Ectodermal cell (in vitro differentiated cells): Measurements from ENCODE around the gene CPLANE2.

Experiments
- H3K27ac ChIP-seq: 2 replicates; pipeline ENCODE4 v1.7.0; 2013; ENCODE audit warnings: mild to moderate bottlenecking, low read depth, low read length; ENCODE audit not compliant: insufficient read depth, poor library complexity, severe bottlenecking
- H3K27me3 ChIP-seq: 2 replicates; pipeline ENCODE4 v1.7.0; 2013; ENCODE audit warnings: mild to moderate bottlenecking, low read length; ENCODE audit not compliant: insufficient read depth, control insufficient read depth, poor library complexity, severe bottlenecking
- H3K36me3 ChIP-seq: one replicate; pipeline ENCODE4 v1.7.0; 2013; ENCODE audit warnings: low read length; ENCODE audit not compliant: control insufficient read depth, insufficient read depth
- H3K4me1 ChIP-seq: one replicate; pipeline ENCODE4 v1.7.0; 2013; ENCODE audit warnings: low read length; ENCODE audit not compliant: control insufficient read depth, insufficient read depth
- H3K4me3 ChIP-seq: 2 replicates; pipeline ENCODE4 v1.7.0; 2013; ENCODE audit warnings: low read depth, low read length, control low read depth; ENCODE audit not compliant: insufficient read depth
- H3K9me3 ChIP-seq: 2 replicates; pipeline ENCODE4 v1.7.0; 2013; ENCODE audit warnings: mild to moderate bottlenecking, low read length, moderate library complexity; ENCODE audit not compliant: control insufficient read depth
- WGBS, 2 experiments: methylation state at CpG; one replicate each; pipeline ENCODE4 v1.1.7; 2013; ENCODE audit warnings: missing lambda C conversion rate in 2 of 2; 5-methylcytosine and 5-hydroxymethylcytosine counted together

Gene CPLANE2

DNA sequence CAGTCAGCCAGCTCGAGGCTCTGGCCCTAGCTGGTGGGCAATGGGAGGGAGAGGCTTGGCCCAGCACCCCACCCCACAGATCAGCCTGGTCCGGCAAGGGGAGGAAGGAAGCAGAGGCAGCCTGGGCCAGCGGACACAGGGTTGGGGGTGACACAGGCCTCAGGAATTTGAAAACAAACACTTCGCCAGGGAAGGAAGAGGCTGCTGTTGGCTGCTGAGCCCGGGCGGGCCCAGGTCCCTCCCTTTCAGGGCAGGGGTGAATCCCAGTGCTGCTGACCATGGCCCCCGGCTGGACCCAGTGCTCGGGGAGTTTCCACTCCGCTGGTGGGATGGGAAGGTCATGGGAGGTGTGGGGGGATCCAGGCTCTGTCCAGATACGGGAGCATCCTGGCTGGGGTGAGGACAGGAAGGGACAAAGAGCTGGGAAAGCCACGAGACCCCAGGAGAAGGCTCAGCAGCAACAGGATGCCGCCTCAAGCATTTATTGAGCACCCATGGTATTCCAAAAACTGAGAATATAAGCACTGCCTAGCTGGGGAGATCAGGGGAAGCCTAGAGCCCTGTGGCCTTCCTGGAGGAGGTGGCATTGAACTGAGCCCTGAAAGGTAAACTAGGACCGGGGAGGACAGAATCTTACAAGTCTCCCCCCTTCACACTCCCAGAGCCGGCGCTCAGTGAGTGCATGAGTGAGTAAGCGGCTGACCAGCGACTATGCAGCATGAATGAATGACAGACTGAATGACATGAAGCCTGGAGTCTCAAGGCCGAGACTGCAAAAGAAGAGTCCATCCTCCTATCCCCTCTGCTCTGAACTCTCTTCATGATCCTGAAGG is 54.9 kb downstream of the CPLANE2 start:
- no peaks in the 10 kb centered on the region for H3K27me3 ChIP-seq
- no peaks in the 10 kb centered on the region for H3K9me3 ChIP-seq
- no peaks in the 10 kb centered on the region for H3K36me3 ChIP-seq
- H3K4me1 ChIP-seq: peaks cover 4% of the 10 kb centered on the region
- no peak overlapping the region for H3K4me3 ChIP-seq
- peak overlapping the region; percentile 33 for H3K27ac ChIP-seq
- 63% methylated on average over 18 of the region's 18 CpGs for WGBS, 2 experiments
